Activated CD4-positive, CD25-positive, alpha-beta regulatory T cell treated with anti-CD3 and anti-CD28 coated beads, Interleukin-2, amount 50 U/mL, for 72 hours (primary cell): ENCODE measurements around the gene RAB8B.

Experiments
- DNase-seq: peaks from one replicate; pipeline ENCODE4 v3.0.0; 2021

Gene RAB8B

DNA sequence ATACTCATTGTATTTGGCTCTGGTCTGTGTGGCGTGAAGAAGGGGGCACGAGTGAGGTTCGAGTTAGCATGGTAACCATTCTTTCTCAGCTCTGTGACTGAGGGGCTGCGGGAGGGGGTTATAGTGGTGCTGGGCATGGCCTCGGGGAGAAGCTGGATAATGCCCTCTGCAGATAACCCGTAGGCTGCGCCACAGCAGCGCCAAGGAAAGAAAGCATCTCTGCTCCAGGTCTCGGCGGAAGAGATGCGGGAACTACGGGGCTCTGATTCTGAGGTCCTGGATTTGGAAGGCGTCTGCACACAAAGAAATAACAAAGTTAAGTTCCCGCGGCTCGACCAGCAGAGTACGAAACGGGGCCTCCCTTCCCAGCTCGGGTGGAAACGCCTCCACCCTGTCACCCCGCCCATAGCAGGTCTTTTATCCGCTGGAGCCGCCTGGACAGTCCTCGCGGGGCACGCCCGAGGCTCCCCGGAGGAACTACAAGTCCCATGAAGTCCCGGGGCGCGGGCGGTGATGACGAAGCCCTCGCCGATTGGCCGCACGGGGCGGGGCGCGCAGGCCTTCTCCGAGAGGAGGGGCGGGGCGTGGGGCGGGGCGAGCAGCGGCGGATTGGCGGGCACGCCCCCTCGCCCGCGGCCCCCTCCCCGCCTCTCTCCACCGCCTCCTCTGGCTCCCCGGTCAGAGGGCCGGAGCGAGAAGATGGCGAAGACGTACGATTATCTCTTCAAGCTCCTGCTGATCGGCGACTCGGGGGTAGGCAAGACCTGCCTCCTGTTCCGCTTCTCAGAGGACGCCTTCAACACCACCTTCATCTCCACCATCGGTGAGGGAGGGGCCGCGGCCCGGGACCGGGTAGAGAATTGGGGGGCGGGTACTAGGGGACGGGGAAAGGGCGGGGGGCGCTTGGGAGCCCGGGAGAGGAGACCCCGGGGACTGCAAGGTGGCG, at the start of gene RAB8B:
RAB8B (plus strand) TSS at position 681 of the 946 bp plus-strand sequence; CDS start at position 700, 19 bp downstream.
- DNase-seq, result peak; percentile 97

- no peak for DNase-seq
Observed at GRCh38 chr15:63140936-63141335, 48.5 kb upstream of the RAB8B start.

DNA sequence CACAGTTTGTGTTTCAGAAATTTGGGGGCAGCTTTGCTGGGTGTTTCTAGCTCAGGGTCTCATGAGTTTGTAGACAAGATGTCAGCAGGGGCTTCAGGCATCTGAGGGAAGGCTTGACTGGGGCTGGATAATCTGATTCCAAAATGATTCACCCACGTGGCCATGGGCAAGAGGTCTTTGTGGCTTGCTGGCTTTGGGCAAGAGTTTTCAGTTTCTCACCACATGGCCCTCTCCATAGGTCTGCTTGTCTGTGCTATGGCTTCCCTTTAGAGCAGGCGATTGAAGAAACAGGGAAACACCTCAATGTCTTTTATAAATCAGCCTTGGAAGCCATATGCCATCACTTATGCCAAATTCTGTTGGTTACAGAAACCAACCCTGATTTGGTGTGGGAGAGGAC, 44.0 kb upstream of the RAB8B start:
- DNase-seq, result no peak

DNA sequence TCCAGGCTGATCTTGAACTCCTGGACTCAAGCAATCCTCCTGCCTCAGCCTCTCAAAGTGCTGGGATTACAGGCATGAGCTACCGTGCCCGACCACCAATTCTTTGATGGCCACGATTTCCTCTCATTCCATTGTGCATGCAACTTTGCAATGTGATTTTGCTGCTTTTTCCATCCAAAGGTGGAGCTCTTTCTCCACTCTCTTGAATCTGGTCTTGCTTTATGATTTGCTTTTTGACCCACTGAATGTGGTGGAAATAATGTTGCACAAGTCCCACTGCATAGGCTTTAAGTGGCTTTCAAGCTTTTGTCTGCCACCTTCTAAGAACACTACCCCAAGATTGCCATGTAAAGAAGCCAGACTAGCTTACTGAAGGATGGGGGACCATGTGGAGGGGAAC, 42.7 kb upstream of the RAB8B start:
- DNase-seq, result no peak

GRCh38 chr15:63151665-63152064, 37.7 kb upstream of the RAB8B start:
- DNase-seq, result no peak

- DNase-seq, result no peak
Observed at GRCh38 chr15:63155486-63155885, 33.9 kb upstream of the RAB8B start.

GRCh38 chr15:63156086-63156710, 33.2 kb upstream of the RAB8B start:
- DNase-seq, result no peak

GRCh38 chr15:63156755-63157117, 32.7 kb upstream of the RAB8B start:
- peak; percentile 38 for DNase-seq

DNA sequence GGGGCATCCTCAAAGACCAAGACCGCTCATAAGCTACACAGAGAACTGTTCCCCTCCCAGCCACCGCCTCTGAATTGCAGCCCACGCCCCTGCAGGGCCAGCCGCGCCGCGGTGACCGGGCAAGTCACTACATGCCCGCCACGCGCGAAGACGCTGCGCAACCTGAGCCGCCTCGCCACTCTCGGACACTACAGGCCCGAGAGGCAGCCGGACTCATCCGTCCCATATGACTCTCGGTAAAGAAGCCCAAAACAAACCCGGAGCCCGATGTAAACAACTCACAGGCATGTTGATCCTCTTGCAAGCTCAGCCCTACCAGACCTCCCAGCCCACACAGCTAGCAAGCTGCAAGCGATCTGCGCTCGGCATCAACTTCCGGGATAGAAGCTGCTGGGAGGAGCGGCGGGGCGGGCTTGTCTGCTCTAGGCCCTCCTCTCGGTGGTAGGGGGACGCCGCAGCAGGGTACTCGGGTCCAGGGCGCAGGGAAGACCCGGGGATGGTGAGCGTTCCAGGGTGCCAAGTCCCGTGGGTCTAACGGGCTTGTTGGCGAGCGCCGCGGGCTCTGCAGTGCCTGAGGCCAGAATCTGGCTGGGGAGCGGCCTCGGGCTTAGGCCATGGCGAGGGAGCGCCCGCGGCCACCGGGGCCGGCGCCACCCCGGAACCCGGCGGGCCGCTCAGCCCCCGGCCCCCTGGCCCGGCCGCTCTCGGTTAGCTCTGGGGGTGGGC, 32.1 kb upstream of the RAB8B start, which contains the start of gene RPS27L:
RPS27L (minus strand) TSS at position 360 of the 726 bp plus-strand sequence; CDS start at position 288, 72 bp downstream.
- DNase-seq, result peak; percentile 87

- DNase-seq, result peak; percentile 44
Observed at GRCh38 chr15:63157891-63158431, 31.4 kb upstream of the RAB8B start.

GRCh38 chr15:63160638-63161037, 28.8 kb upstream of the RAB8B start:
- DNase-seq, result no peak

DNA sequence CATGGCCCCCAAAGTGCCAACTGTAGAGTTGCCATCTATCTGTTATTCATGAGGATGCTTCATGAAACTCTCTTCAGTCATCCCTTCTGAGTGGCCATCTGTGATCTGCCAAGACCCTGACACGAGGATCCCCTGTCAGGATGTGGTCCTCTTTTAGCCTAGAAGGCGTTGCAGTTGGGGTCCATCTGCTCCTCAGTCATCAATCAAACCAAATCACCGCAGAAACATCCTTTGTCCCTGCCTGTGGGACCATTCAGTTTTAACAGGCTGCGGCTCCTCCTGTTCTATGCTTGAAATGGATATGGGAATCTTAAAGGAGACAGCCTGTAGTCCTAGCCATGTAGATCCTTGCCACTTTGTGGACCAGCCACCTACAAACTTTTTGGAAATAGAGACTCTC, 26.2 kb upstream of the RAB8B start:
- DNase-seq, result no peak

- no peak for DNase-seq
Observed at GRCh38 chr15:63165166-63165859, 24.1 kb upstream of the RAB8B start.

DNA sequence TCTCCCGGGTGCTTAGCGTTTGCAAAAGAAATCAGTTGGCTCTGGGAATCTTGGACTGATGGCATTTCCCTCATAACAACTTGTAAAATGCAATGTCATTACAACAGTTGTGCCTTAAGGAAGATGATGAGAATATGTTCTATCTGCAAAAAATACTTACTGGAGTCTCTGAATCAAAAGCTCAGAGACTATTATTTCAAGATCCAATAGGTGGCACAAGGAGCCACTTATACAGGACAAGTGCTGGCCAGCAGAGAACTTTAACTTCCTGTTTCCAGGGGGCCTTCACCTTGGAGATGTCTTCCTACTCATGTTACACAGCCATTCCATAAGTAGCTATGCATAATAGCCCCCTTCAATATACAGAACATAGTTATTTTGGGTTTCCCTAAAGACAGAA, 23.2 kb upstream of the RAB8B start:
- no peak for DNase-seq

DNA sequence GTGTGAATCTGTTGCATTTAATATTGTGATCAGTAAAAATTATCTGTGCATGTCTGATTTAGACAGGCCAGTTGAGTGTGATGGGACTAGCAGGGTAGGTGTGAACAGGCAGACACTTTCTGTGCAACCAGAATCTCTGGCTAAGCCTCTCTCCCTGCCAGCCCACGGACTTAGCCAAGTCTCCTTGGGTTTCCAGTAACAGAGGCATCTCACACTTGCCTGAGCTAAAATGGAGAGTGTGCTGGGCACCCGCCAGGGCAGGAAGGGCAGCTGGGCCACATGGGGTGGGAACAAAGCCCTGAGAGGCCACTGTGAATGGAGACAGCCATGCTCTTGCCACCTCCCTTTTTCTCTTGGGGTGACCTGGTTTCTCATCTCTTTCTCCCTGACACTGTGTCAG, 19.6 kb upstream of the RAB8B start:
- DNase-seq, result no peak

DNA sequence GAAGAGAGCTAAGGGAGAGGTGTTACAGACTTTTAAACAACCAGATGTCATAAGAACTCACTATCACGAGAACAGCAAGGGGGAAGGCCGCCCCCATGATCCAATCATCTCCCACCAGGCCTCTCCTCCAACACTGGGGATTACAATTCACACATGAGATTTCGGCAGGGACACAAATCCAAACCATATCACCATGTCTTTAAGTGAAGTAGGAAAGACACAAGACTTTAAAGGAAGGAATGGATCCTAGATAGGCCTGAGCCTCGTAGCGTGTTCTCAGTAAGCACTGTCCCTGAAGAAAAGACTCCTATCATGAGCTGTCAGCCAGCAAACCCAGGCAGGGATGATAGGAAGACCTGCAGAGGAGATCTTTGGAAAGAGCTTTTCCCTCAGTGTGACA, 17.0 kb upstream of the RAB8B start:
- DNase-seq, result no peak

- DNase-seq, result no peak
Observed at GRCh38 chr15:63172851-63173451, 16.5 kb upstream of the RAB8B start.

- DNase-seq, result no peak
Observed at GRCh38 chr15:63176302-63176701, 13.1 kb upstream of the RAB8B start.

DNA sequence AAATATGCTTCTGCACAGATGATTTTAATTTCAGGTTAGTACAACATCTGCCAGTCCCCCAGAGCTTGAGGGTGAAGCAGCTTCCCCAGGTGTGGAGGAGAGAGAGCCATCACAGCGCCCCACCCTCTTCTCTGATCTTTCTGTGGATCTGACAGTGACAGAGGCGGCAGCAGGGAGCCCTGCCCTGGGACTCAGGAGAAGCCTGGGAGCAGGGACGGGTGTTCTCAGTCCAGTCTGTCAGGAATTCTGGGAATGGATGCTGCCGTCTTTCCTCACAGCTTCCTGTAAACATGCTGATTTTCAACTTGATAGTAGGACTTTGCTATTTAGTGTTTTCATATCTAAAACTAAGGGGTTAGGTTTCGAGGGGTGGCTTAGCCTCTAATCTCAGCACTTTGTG, 11.4 kb upstream of the RAB8B start:
- DNase-seq, result no peak

GRCh38 chr15:63180746-63181145, 8.7 kb upstream of the RAB8B start:
- no peak for DNase-seq

- no peak for DNase-seq
Observed at GRCh38 chr15:63181648-63182047, 7.8 kb upstream of the RAB8B start.

GRCh38 chr15:63185206-63185605, 4.2 kb upstream of the RAB8B start:
- DNase-seq, result no peak
